ENCODE data around the gene ASIC3. TPM values are rescaled to one million over a fixed set of nuclear protein-coding genes. Genes with fewer than 3 reads are reported as not detected.

Gene ASIC3
- total and polyA plus RNA-seq, 2 of the 8 experiments (the other 6 are each of a cell fraction or from before 2014, with no cell fraction given): 1.6 to 1.9 TPM

DNA sequence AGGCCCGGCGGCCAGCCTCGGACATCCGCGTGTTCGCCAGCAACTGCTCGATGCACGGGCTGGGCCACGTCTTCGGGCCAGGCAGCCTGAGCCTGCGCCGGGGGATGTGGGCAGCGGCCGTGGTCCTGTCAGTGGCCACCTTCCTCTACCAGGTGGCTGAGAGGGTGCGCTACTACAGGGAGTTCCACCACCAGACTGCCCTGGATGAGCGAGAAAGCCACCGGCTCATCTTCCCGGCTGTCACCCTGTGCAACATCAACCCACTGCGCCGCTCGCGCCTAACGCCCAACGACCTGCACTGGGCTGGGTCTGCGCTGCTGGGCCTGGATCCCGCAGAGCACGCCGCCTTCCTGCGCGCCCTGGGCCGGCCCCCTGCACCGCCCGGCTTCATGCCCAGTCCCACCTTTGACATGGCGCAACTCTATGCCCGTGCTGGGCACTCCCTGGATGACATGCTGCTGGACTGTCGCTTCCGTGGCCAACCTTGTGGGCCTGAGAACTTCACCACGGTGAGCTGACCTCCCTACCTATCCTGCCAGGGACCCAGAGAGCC is 656 bp downstream of the ASIC3 start:
- Histone ChIP-seq H3K4me2 (ENCODE audit: insufficient read depth in 1 of 2, low read depth in 2 of 2, low read length in 2 of 2) (no peak overlapping the region), H3K36me3 (ENCODE audit: control insufficient read depth in 2 of 4, insufficient read depth in 4 of 4, low read length in 3 of 4) (no peaks in the 10 kb centered on the region), H3K4me3 (ENCODE audit: extremely low read depth in 1 of 4, insufficient read depth in 2 of 4, low read depth in 3 of 4, low read length in 4 of 4) (no peak overlapping the region), H4K91ac (replicated peaks; ENCODE audit: insufficient read length, low read length) (no peak overlapping the region), H2AK5ac (ENCODE audit: low read depth, low read length) (no peak overlapping the region), H2BK12ac (ENCODE audit: low read depth, low read length) (no peak overlapping the region; the same call in 1 of the 2 replicates), H2BK5ac (ENCODE audit: low read depth, low read length) (no peak overlapping the region), H2BK120ac (replicated peaks; ENCODE audit: low read depth, low read length) (no peak overlapping the region), H3K9ac (replicated peaks in 1 of 4; ENCODE audit: extremely low read depth in 1 of 4, low read depth in 3 of 4, low read length in 3 of 4) (no peak overlapping the region), H2BK20ac (ENCODE audit: low read length) (no peak overlapping the region), H3K79me2 (ENCODE audit: control insufficient read depth in 1 of 2, insufficient read depth in 2 of 2, low read length in 2 of 2) (no peaks in the 10 kb centered on the region), H3K27me3 (replicated peaks in 1 of 4; ENCODE audit: control insufficient read depth in 3 of 4, extremely low read depth in 1 of 4, insufficient read depth in 3 of 4, low read length in 3 of 4) (peaks cover 4 to 33% (median 24%) of the 10 kb centered on the region in 4 experiments), H3K27ac (ENCODE audit: low read depth, low read length) (no peak overlapping the region), H3K18ac (ENCODE audit: extremely low read depth, low read length) (no peak overlapping the region), H3K14ac (ENCODE audit: insufficient read length) (no peak overlapping the region), H3K23me2 (ENCODE audit: low read depth, low read length) (peaks cover 3% of the 10 kb centered on the region; the same call in 1 of the 2 replicates), H2AFZ (ENCODE audit: low read length) (no peak overlapping the region), H4K5ac (ENCODE audit: insufficient read length, low read depth, low read length) (no peak overlapping the region), H3K9me3 (ENCODE audit: insufficient read depth in 2 of 2, low read depth in 1 of 2, low read length in 1 of 2) (no peaks in the 10 kb centered on the region), H2BK15ac (ENCODE audit: low read length) (no peak overlapping the region; the same call in 1 of the 2 replicates), H3K23ac (ENCODE audit: insufficient read length) (no peak overlapping the region), H3K4me1 (replicated peaks in 1 of 4; ENCODE audit: control insufficient read depth in 3 of 4, insufficient read depth in 4 of 4, low read length in 3 of 4) (peaks cover 0 to 8% (median 5%) of the 10 kb centered on the region in 4 experiments; a peak in 3 of 7 replicates), H3K56ac (replicated peaks; ENCODE audit: insufficient read length, low read depth, low read length) (no peak overlapping the region), H3K79me1 (ENCODE audit: low read depth, low read length) (no peaks in the 10 kb centered on the region), H4K20me1 (replicated peaks in 1 of 2; ENCODE audit: control insufficient read depth in 1 of 2, insufficient read depth in 2 of 2, low read length in 2 of 2) (peaks cover 2 to 14% of the 10 kb centered on the region in 2 experiments), H3K4ac (replicated peaks; ENCODE audit: insufficient read length, low read depth, low read length) (no peak overlapping the region), H4K8ac (ENCODE audit: extremely low read depth, insufficient read depth, low read length) (no peak overlapping the region)
- ChIA-PET POLR2A (ENCODE audit: partially characterized antibody) (no interaction called here), CTCF (ENCODE audit: partially characterized antibody) (interaction anchor here (0.8 to 3.6 kb wide), 7 partner anchors 9 to 709 kb away, joined by 3 to 14 read pairs (median 3); partner anchors contain the start of gene CDK5)
- DNase-seq (ENCODE audit: low read depth in 1 of 2, low spot score in 2 of 2) (no peak), FAIRE-seq (no peak)
- TF ChIP-seq, protein P1, sequence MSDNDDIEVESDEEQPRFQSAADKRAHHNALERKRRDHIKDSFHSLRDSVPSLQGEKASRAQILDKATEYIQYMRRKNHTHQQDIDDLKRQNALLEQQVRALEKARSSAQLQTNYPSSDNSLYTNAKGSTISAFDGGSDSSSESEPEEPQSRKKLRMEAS (IDR thresholded peaks at IDR 0.05): no peak
- TF ChIP-seq TAF1 (IDR thresholded peaks at IDR 0.05; ENCODE audit: low read depth, low read length) (no peak), SUZ12 (IDR thresholded peaks at IDR 0.05; ENCODE audit: low read length) (no peak)
- WGBS, 2 experiments (ENCODE audit: extremely low coverage in 1 of 2, insufficient coverage in 1 of 2, insufficient read length in 1 of 2, insufficient replicate concordance in 2 of 2, low coverage in 1 of 2, low lambda C conversion rate in 2 of 2, missing lambda C conversion rate in 1 of 2): 95% methylated on average over 30 of the region's 38 CpGs; no CpG with 5 or more reads in 1 of the 2 experiments
